GM23338 (cell line): ENCODE data around the gene KLHL41. TPM values are rescaled to one million over a fixed set of nuclear protein-coding genes. Genes with fewer than 3 reads are reported as not detected.

Experiments used
- EZH2 ChIP-seq: fragments of 200-600 bp; sonication (generic); IDR thresholded peaks from one replicate; pipeline ENCODE4 v1.8.0; 2017; ENCODE audit warnings: antibody characterized with exemption, mild to moderate bottlenecking, low read depth; ENCODE audit not compliant: unreplicated experiment
- JUNB ChIP-seq: IDR thresholded peaks from one replicate; pipeline ENCODE4 v1.6.1; 2016; ENCODE audit warnings: antibody characterized with exemption; ENCODE audit not compliant: unreplicated experiment
- ZNF114 ChIP-seq: fragments of 250-450 bp; sonication (Bioruptor Pico); IDR thresholded peaks from 2 replicates; pipeline ENCODE4 v1.5.0; 2020; ENCODE audit warnings: mild to moderate bottlenecking, moderate library complexity
- polyA plus RNA-seq: library from polyadenylated mRNA; unstranded; fragments of >200 nt; fragmentation: Nextera tagmentation; extraction: Ambion mirVana; gene quantifications from 2 replicates; pipeline ENCODE4 v1.2.1, GENCODE V29; 2016
- total RNA-seq: library from RNA; depleted of rRNA; stranded (reverse); fragments of >200 nt; shearing (Covaris generic); gene quantifications from 2 replicates; pipeline ENCODE4 v1.2.3, GENCODE V29; 2014
- TF ChIP-seq, protein P1 (sequence below): fragments of 250-450 bp; sonication (Bioruptor Pico); IDR thresholded peaks from 2 replicates; pipeline ENCODE4 v1.5.0; 2020; ENCODE audit warnings: mild to moderate bottlenecking, moderate library complexity
- TF ChIP-seq, protein P2 (sequence below), 2 experiments: fragments of 200-600 bp in 1 of 2; sonication (generic) in 1 of 2; conservative IDR thresholded peaks; 2 replicates each; pipeline versions ENCODE4 v1.5.1 to v1.6.1; 2016 to 2017; ENCODE audit warnings: antibody characterized with exemption in 2 of 2, low read depth in 2 of 2, mild to moderate bottlenecking in 2 of 2, moderate library complexity in 1 of 2
- TF ChIP-seq, protein P3 (sequence below): IDR thresholded peaks from 2 replicates; pipeline ENCODE4 v1.6.1; 2016; ENCODE audit warnings: antibody characterized with exemption

KLHL41 gene
- total and polyA plus RNA-seq, 2 experiments from 2014 or later, result not detected

GRCh38 chr2:169478339-169478738, 31.2 kb upstream of the KLHL41 start (continued):
- TF ChIP-seq, protein P1, sequence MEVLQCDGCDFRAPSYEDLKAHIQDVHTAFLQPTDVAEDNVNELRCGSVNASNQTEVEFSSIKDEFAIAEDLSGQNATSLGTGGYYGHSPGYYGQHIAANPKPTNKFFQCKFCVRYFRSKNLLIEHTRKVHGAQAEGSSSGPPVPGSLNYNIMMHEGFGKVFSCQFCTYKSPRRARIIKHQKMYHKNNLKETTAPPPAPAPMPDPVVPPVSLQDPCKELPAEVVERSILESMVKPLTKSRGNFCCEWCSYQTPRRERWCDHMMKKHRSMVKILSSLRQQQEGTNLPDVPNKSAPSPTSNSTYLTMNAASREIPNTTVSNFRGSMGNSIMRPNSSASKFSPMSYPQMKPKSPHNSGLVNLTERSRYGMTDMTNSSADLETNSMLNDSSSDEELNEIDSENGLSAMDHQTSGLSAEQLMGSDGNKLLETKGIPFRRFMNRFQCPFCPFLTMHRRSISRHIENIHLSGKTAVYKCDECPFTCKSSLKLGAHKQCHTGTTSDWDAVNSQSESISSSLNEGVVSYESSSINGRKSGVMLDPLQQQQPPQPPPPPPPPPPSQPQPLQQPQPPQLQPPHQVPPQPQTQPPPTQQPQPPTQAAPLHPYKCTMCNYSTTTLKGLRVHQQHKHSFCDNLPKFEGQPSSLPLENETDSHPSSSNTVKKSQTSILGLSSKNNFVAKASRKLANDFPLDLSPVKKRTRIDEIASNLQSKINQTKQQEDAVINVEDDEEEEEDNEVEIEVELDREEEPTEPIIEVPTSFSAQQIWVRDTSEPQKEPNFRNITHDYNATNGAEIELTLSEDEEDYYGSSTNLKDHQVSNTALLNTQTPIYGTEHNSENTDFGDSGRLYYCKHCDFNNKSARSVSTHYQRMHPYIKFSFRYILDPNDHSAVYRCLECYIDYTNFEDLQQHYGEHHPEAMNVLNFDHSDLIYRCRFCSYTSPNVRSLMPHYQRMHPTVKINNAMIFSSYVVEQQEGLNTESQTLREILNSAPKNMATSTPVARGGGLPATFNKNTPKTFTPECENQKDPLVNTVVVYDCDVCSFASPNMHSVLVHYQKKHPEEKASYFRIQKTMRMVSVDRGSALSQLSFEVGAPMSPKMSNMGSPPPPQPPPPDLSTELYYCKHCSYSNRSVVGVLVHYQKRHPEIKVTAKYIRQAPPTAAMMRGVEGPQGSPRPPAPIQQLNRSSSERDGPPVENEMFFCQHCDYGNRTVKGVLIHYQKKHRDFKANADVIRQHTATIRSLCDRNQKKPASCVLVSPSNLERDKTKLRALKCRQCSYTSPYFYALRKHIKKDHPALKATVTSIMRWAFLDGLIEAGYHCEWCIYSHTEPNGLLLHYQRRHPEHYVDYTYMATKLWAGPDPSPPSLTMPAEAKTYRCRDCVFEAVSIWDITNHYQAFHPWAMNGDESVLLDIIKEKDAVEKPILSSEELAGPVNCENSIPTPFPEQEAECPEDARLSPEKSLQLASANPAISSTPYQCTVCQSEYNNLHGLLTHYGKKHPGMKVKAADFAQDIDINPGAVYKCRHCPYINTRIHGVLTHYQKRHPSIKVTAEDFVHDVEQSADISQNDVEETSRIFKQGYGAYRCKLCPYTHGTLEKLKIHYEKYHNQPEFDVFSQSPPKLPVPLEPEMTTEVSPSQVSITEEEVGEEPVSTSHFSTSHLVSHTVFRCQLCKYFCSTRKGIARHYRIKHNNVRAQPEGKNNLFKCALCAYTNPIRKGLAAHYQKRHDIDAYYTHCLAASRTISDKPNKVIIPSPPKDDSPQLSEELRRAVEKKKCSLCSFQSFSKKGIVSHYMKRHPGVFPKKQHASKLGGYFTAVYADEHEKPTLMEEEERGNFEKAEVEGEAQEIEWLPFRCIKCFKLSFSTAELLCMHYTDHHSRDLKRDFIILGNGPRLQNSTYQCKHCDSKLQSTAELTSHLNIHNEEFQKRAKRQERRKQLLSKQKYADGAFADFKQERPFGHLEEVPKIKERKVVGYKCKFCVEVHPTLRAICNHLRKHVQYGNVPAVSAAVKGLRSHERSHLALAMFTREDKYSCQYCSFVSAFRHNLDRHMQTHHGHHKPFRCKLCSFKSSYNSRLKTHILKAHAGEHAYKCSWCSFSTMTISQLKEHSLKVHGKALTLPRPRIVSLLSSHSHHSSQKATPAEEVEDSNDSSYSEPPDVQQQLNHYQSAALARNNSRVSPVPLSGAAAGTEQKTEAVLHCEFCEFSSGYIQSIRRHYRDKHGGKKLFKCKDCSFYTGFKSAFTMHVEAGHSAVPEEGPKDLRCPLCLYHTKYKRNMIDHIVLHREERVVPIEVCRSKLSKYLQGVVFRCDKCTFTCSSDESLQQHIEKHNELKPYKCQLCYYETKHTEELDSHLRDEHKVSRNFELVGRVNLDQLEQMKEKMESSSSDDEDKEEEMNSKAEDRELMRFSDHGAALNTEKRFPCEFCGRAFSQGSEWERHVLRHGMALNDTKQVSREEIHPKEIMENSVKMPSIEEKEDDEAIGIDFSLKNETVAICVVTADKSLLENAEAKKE (CRISPR knock-in tag), result no peak
- TF ChIP-seq ZNF114 (CRISPR knock-in tag) (no peak), JUNB (no peak), EZH2 (no peak)
- TF ChIP-seq, protein P2, sequence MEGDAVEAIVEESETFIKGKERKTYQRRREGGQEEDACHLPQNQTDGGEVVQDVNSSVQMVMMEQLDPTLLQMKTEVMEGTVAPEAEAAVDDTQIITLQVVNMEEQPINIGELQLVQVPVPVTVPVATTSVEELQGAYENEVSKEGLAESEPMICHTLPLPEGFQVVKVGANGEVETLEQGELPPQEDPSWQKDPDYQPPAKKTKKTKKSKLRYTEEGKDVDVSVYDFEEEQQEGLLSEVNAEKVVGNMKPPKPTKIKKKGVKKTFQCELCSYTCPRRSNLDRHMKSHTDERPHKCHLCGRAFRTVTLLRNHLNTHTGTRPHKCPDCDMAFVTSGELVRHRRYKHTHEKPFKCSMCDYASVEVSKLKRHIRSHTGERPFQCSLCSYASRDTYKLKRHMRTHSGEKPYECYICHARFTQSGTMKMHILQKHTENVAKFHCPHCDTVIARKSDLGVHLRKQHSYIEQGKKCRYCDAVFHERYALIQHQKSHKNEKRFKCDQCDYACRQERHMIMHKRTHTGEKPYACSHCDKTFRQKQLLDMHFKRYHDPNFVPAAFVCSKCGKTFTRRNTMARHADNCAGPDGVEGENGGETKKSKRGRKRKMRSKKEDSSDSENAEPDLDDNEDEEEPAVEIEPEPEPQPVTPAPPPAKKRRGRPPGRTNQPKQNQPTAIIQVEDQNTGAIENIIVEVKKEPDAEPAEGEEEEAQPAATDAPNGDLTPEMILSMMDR (conservative IDR thresholded peaks at IDR 0.05; ENCODE audit: low read depth in 2 of 2), result no peak
- TF ChIP-seq, protein P3, sequence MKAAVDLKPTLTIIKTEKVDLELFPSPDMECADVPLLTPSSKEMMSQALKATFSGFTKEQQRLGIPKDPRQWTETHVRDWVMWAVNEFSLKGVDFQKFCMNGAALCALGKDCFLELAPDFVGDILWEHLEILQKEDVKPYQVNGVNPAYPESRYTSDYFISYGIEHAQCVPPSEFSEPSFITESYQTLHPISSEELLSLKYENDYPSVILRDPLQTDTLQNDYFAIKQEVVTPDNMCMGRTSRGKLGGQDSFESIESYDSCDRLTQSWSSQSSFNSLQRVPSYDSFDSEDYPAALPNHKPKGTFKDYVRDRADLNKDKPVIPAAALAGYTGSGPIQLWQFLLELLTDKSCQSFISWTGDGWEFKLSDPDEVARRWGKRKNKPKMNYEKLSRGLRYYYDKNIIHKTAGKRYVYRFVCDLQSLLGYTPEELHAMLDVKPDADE, result no peak
